Left ventricle myocardium inferior (tissue), 1 donor: ENCODE data around the gene ENDOG. TPM values are rescaled to one million over a fixed set of nuclear protein-coding genes. Genes with fewer than 3 reads are reported as not detected.

Experiments used
- DNase-seq: peaks from one replicate; pipeline ENCODE4 v3.0.0-alpha.2; 2020
- H3K27ac ChIP-seq: fragments of 200-600 bp; replicated peaks from 2 replicates; pipeline ENCODE4 v1.8.0; 2021
- H3K27me3 ChIP-seq: fragments of 200-600 bp; 2 replicates; pipeline ENCODE4 v1.8.0; 2021; ENCODE audit warnings: low read depth
- H3K36me3 ChIP-seq: fragments of 200-600 bp; 2 replicates; pipeline ENCODE4 v1.8.0; 2021
- H3K4me1 ChIP-seq: fragments of 200-600 bp; 2 replicates; pipeline ENCODE4 v1.8.0; 2021
- H3K4me3 ChIP-seq: fragments of 200-600 bp; 2 replicates; pipeline ENCODE4 v1.8.0; 2021; ENCODE audit warnings: mild to moderate bottlenecking, moderate library complexity
- H3K9me3 ChIP-seq: fragments of 200-600 bp; replicated peaks from 2 replicates; pipeline ENCODE4 v1.8.0; 2021
- CTCF ChIP-seq: fragments of 200-600 bp; IDR thresholded peaks from 2 replicates; pipeline ENCODE4 v1.8.0; 2021; ENCODE audit warnings: antibody characterized with exemption, mild to moderate bottlenecking, borderline replicate concordance
- intact Hi-C: fragments of 100-400 bp; cut with micrococcal nuclease; formaldehyde crosslinking; loops from one replicate; pipeline ENCODE4 v1.11.0; 2022
- total RNA-seq: library from RNA; stranded (reverse); fragmentation: NEBNext Ultra II Directional; extraction: Animal tissue kit (Norgen Biotek cat#: 25700); gene quantifications from one replicate; pipeline ENCODE4 v1.2.1, GENCODE V29; 2021
- donor health status: DM: no; HTN: yes; CAD: no; lungs with severe emphysema.

The ENDOG gene
- total RNA-seq, 1 donor from 2014 or later: 75.3 TPM

- no peak for DNase-seq
- TF ChIP-seq CTCF: no peak
- H3K4me3 ChIP-seq: no peak overlapping the region
- H3K36me3 ChIP-seq: peaks cover 51% of the 10 kb centered on the region
- H3K9me3 ChIP-seq: no peaks in the 10 kb centered on the region
- no peaks in the 10 kb centered on the region for H3K27me3 ChIP-seq
- H3K27ac ChIP-seq: no peak overlapping the region
- no peaks in the 10 kb centered on the region for H3K4me1 ChIP-seq
- intact Hi-C loops: no loop called here
Observed at GRCh38 chr9:128807827-128808226, 10.5 kb upstream of the ENDOG start.

GRCh38 chr9:128808543-128808942, 9.8 kb upstream of the ENDOG start:
- H3K4me3 ChIP-seq: no peak overlapping the region
- H3K9me3 ChIP-seq: no peaks in the 10 kb centered on the region
- no peak for TF ChIP-seq CTCF
- H3K27ac ChIP-seq: no peak overlapping the region
- H3K36me3 ChIP-seq: peaks cover 44% of the 10 kb centered on the region
- intact Hi-C loops: no loop called here
- no peaks in the 10 kb centered on the region for H3K4me1 ChIP-seq
- no peaks in the 10 kb centered on the region for H3K27me3 ChIP-seq
- no peak for DNase-seq

- no peak for TF ChIP-seq CTCF
- intact Hi-C loops: no loop called here
- no peaks in the 10 kb centered on the region for H3K27me3 ChIP-seq
- no peak for DNase-seq
- no peaks in the 10 kb centered on the region for H3K9me3 ChIP-seq
- H3K27ac ChIP-seq: no peak overlapping the region
- H3K4me1 ChIP-seq: no peaks in the 10 kb centered on the region
- H3K36me3 ChIP-seq: peaks cover 38% of the 10 kb centered on the region
- no peak overlapping the region for H3K4me3 ChIP-seq
Observed at GRCh38 chr9:128809036-128809599, 9.2 kb upstream of the ENDOG start.

GRCh38 chr9:128809831-128810230, 8.5 kb upstream of the ENDOG start:
- DNase-seq: no peak
- intact Hi-C loops: no loop called here
- Histone ChIP-seq H3K27me3 (no peaks in the 10 kb centered on the region), H3K27ac (no peak overlapping the region), H3K36me3 (peaks cover 33% of the 10 kb centered on the region), H3K4me1 (no peaks in the 10 kb centered on the region), H3K4me3 (no peak overlapping the region), H3K9me3 (no peaks in the 10 kb centered on the region)
- TF ChIP-seq CTCF: no peak

- intact Hi-C loops: no loop called here
Observed at GRCh38 chr9:128810873-128811272, 7.4 kb upstream of the ENDOG start.

More at GRCh38 chr9:128810873-128811272, 7.4 kb upstream of the ENDOG start:
- Histone ChIP-seq H3K4me1 (no peaks in the 10 kb centered on the region), H3K36me3 (peaks cover 22% of the 10 kb centered on the region), H3K27ac (no peak overlapping the region), H3K4me3 (no peak overlapping the region), H3K9me3 (no peaks in the 10 kb centered on the region), H3K27me3 (no peaks in the 10 kb centered on the region)
- DNase-seq: no peak
- TF ChIP-seq CTCF: no peak
